Activated T-helper 1 cell treated with anti-CD3 and anti-CD28 coated beads, Interleukin-2, amount 50 U/mL, for 16 hours (primary cell): ENCODE data around the gene IRF3.
"Not testable (repeated sequence)": the region's sequence is repeated elsewhere in the genome, so short reads cannot be mapped to it uniquely, and the experiment has no call there.

Source experiments
- DNase-seq, 2 donors: peaks; one replicate each; pipeline ENCODE4 v3.0.0-alpha.2; 2020; ENCODE audit warnings: low read depth in 1 of 2, low spot score in 1 of 2

Gene IRF3

GRCh38 chr19:49626226-49626625, 39.4 kb downstream of the IRF3 start:
- DNase-seq, result no peak

- DNase-seq, result no peak
Measured at GRCh38 chr19:49624967-49625910, 40.4 kb downstream of the IRF3 start.

- DNase-seq, result not testable (repeated sequence)
Measured at GRCh38 chr19:49617860-49618259, 47.8 kb downstream of the IRF3 start.

GRCh38 chr19:49616945-49617344, 48.7 kb downstream of the IRF3 start:
- no peak for DNase-seq

GRCh38 chr19:49616532-49616931, 49.1 kb downstream of the IRF3 start:
- DNase-seq, result no peak

GRCh38 chr19:49615861-49616260, 49.8 kb downstream of the IRF3 start:
- DNase-seq, result no peak

GRCh38 chr19:49614096-49614833, 51.4 kb downstream of the IRF3 start:
- DNase-seq, result no peak

GRCh38 chr19:49613374-49613773, 52.3 kb downstream of the IRF3 start:
- DNase-seq, result no peak
